PC-3 (cell line): ENCODE data around the gene CTDSP1. TPM values are rescaled to one million over a fixed set of nuclear protein-coding genes. Genes with fewer than 3 reads are reported as not detected.

ENCODE experiments used
- ATAC-seq: fragments of 200-7000 bp; cut with Tn5 transposase; 2 replicates; pipeline ENCODE4 v1.9.1; 2020; ENCODE audit warnings: mild to moderate bottlenecking, moderate library complexity
- BruUV-seq: library from RNA; stranded (reverse); fragments of 400-500 nt; replicated peaks from 2 replicates; lab custom pipeline; 2021; lab: Mats Ljungman, UMichigan
- CTCF ChIA-PET: fragments of 300-600 bp; sonication (Branson Sonifier 250); formaldehyde crosslinking; loops from one replicate; lab custom pipeline; 2022; ENCODE audit warnings: antibody characterized with exemption; lab: Charles Lee
- POLR2A ChIA-PET: fragments of 300-600 bp; sonication (Branson Sonifier 250); formaldehyde crosslinking; loops from one replicate; lab custom pipeline; 2022; ENCODE audit warnings: antibody characterized with exemption; ENCODE audit not compliant: unreplicated experiment; lab: Charles Lee
- DNase-seq: peaks from one replicate; pipeline ENCODE4 v3.0.0-alpha.2; 2015
- H2AFZ ChIP-seq: fragments of 300-600 bp; sonication (generic); 2 replicates; pipeline ENCODE4 v1.6.0; 2016; ENCODE audit warnings: antibody characterized with exemption, low read length
- H3F3A ChIP-seq: fragments of 300-600 bp; sonication (generic); one replicate; pipeline ENCODE4 v1.6.0; 2017; ENCODE audit warnings: antibody characterized with exemption, low read length, control low read depth, mild to moderate bottlenecking; ENCODE audit not compliant: unreplicated experiment
- H3K27ac ChIP-seq: fragments of 300-600 bp; sonication (generic); 2 replicates; pipeline ENCODE4 v1.5.1; 2016; ENCODE audit warnings: mild to moderate bottlenecking, low read length
- H3K27me3 ChIP-seq: fragments of 300-600 bp; sonication (generic); 2 replicates; pipeline ENCODE4 v1.6.1; 2016; ENCODE audit warnings: low read length, mixed read lengths
- H3K36me3 ChIP-seq: fragments of 300-600 bp; sonication (generic); 2 replicates; pipeline ENCODE4 v1.6.1; 2016; ENCODE audit warnings: low read depth, mixed run types, low read length, mixed read lengths
- H3K4me1 ChIP-seq: fragments of 300-600 bp; sonication (generic); 2 replicates; pipeline ENCODE4 v1.5.1; 2016; ENCODE audit warnings: low read length; ENCODE audit not compliant: insufficient read depth
- H3K4me2 ChIP-seq: fragments of 300-600 bp; sonication (generic); 2 replicates; pipeline ENCODE4 v1.6.0; 2016; ENCODE audit warnings: low read length
- H3K4me3 ChIP-seq: fragments of 300-600 bp; sonication (generic); 2 replicates; pipeline ENCODE4 v1.5.1; 2016; ENCODE audit warnings: mild to moderate bottlenecking, low read length, mixed read lengths
- H3K79me2 ChIP-seq: fragments of 300-600 bp; sonication (generic); 2 replicates; pipeline ENCODE4 v1.6.1; 2017; ENCODE audit warnings: low read length, mixed read lengths
- H3K9ac ChIP-seq: fragments of 300-600 bp; sonication (generic); 2 replicates; pipeline ENCODE4 v1.6.0; 2016; ENCODE audit warnings: mild to moderate bottlenecking, low read length
- H3K9me2 ChIP-seq: fragments of 300-600 bp; sonication (generic); replicated peaks from 2 replicates; pipeline ENCODE4 v1.6.1; 2016; ENCODE audit warnings: mixed run types, low read length, mixed read lengths
- H3K9me3 ChIP-seq: fragments of 300-600 bp; sonication (generic); 2 replicates; pipeline ENCODE4 v1.6.1; 2016; ENCODE audit warnings: low read length, mixed read lengths
- H4K20me1 ChIP-seq: fragments of 300-600 bp; sonication (generic); 2 replicates; pipeline ENCODE4 v1.6.1; 2016; ENCODE audit warnings: low read length, mixed read lengths
- EZH2 ChIP-seq: fragments of 300-600 bp; sonication (generic); IDR thresholded peaks from one replicate; pipeline ENCODE4 v1.6.1; 2017; ENCODE audit warnings: antibody characterized with exemption, mild to moderate bottlenecking, low read length; ENCODE audit not compliant: unreplicated experiment
- EZH2phosphoT487 ChIP-seq: fragments of 300-600 bp; sonication (generic); IDR thresholded peaks from 2 replicates; pipeline ENCODE4 v1.6.1; 2018; ENCODE audit warnings: mild to moderate bottlenecking, antibody characterized with exemption, low read length, borderline replicate concordance
- intact Hi-C: fragments of 100-400 bp; cut with micrococcal nuclease; formaldehyde crosslinking; loops from 2 replicates; pipeline ENCODE4 v1.9.0; 2023
- total RNA-seq: library from RNA; depleted of rRNA; stranded (reverse); fragments of >200 nt; gene quantifications from 2 replicates; pipeline ENCODE4 v1.2.3, GENCODE V29; 2014
- TF ChIP-seq, protein P1 (sequence below): fragments of 300-600 bp; sonication (generic); conservative IDR thresholded peaks from 2 replicates; pipeline ENCODE4 v1.5.1; 2017; ENCODE audit warnings: antibody characterized with exemption, low read depth, mild to moderate bottlenecking, low read length

Gene CTDSP1
- total RNA-seq, 1 experiment from 2014 or later: 73.2 TPM

DNA sequence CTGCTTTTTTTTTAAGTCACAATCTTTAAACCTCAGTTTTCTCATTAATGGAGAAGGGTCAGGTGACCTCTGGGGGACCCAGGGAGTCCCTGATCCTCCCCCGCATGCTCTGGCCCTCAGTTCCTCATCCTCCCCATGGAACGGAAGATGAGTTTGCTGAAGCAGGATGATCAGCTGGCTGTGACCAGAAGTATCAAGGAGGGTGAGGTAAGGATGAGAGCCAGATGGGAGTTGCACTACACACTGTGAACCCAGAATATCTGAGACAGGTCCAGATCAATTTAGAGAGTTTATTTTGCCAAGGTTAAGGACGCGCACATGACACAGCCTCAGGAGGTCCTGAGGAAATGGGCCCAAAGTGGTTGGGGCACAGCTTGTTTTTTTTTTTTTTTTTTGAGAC lies 39.2 kb upstream of the CTDSP1 start:
- intact Hi-C loops: no loop called here
- Histone ChIP-seq H3F3A (no peaks in the 10 kb centered on the region), H4K20me1 (no peaks in the 10 kb centered on the region), H3K27ac (no peak overlapping the region), H3K4me3 (no peak overlapping the region), H2AFZ (no peak overlapping the region), H3K27me3 (no peaks in the 10 kb centered on the region), H3K9me3 (no peaks in the 10 kb centered on the region), H3K36me3 (no peaks in the 10 kb centered on the region), H3K4me1 (no peaks in the 10 kb centered on the region), H3K79me2 (no peaks in the 10 kb centered on the region), H3K9ac (no peak overlapping the region), H3K9me2 (no peaks in the 10 kb centered on the region), H3K4me2 (no peak overlapping the region)
- no peak for ATAC-seq
- TF ChIP-seq EZH2 (no peak), EZH2phosphoT487 (no peak)
- TF ChIP-seq, protein P1, sequence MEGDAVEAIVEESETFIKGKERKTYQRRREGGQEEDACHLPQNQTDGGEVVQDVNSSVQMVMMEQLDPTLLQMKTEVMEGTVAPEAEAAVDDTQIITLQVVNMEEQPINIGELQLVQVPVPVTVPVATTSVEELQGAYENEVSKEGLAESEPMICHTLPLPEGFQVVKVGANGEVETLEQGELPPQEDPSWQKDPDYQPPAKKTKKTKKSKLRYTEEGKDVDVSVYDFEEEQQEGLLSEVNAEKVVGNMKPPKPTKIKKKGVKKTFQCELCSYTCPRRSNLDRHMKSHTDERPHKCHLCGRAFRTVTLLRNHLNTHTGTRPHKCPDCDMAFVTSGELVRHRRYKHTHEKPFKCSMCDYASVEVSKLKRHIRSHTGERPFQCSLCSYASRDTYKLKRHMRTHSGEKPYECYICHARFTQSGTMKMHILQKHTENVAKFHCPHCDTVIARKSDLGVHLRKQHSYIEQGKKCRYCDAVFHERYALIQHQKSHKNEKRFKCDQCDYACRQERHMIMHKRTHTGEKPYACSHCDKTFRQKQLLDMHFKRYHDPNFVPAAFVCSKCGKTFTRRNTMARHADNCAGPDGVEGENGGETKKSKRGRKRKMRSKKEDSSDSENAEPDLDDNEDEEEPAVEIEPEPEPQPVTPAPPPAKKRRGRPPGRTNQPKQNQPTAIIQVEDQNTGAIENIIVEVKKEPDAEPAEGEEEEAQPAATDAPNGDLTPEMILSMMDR: no peak
- no TSS peak for BruUV-seq
- POLR2A ChIA-PET: no interaction called here
- no peak for DNase-seq
- CTCF ChIA-PET: no interaction called here

DNA sequence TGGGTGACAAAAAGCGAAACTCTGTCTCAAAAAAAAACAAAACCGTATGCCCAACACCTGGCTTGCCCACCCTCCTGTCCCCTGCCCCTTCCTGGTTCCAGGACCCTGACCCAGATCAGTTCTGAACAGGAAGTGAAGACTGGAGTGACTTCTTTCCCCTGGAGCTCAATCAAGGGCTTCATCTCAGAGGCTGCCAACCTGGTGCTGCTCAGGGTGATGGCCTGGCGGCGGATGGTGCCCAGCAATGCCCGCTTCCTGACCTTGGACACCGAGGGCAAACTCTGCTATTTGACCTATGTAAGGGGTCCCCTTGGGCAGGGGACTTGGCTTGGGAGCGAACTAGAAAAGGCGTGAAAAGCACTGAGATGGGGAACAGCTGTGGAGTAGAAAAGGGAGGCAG lies 37.1 kb upstream of the CTDSP1 start:
- no peak overlapping the region for H2AFZ ChIP-seq
- no peak overlapping the region for H3K9ac ChIP-seq
- no peaks in the 10 kb centered on the region for H3K79me2 ChIP-seq
- no peak for DNase-seq
- H3K4me3 ChIP-seq: no peak overlapping the region
- no peak overlapping the region for H3K27ac ChIP-seq
- no peaks in the 10 kb centered on the region for H3K27me3 ChIP-seq
- no peaks in the 10 kb centered on the region for H3F3A ChIP-seq
- H3K4me2 ChIP-seq: no peak overlapping the region
- no peaks in the 10 kb centered on the region for H3K9me3 ChIP-seq
- H4K20me1 ChIP-seq: no peaks in the 10 kb centered on the region
- ChIA-PET CTCF (interaction anchor here (0.6 kb wide), 1 partner anchor 64 kb away, joined by 3 read pairs; no protein-coding TSS in a partner anchor), POLR2A (interaction anchor here (0.7 kb wide), 1 partner anchor 87 kb away, joined by 18 read pairs; no protein-coding TSS in a partner anchor)
- ATAC-seq: no peak
- BruUV-seq: no TSS peak
- TF ChIP-seq EZH2 (no peak), EZH2phosphoT487 (no peak)
- TF ChIP-seq, protein P1: no peak
- intact Hi-C loops: no loop called here
- H3K9me2 ChIP-seq: no peaks in the 10 kb centered on the region
- no peaks in the 10 kb centered on the region for H3K36me3 ChIP-seq
- H3K4me1 ChIP-seq: no peaks in the 10 kb centered on the region

DNA sequence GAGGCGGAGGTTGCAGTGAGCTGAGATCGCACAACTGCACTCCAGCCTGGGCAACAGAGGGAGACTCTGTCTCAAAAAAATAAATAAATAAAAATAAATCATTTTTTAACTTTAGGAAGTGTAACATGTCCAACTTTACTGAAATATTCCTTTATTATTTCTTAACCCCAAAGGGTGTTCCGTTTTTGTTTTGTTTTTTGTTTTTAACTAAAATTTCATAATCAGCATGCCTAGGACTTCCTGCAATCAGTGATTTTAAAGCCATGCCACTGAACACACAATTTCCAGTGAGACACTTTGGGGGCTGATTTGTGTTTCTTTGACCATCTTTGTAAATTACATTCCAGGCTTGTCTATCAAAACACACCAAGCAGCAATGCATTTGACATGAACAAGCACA lies 35.9 kb upstream of the CTDSP1 start:
- intact Hi-C loops: no loop called here
- TF ChIP-seq EZH2phosphoT487 (no peak), EZH2 (no peak)
- TF ChIP-seq, protein P1: no peak
- Histone ChIP-seq H3K79me2 (no peaks in the 10 kb centered on the region), H3K4me1 (0 out of 2 replicates have a peak, but pooled peaks cover 1% of the 10 kb centered on the region), H3K27me3 (no peaks in the 10 kb centered on the region), H3F3A (no peaks in the 10 kb centered on the region), H4K20me1 (no peaks in the 10 kb centered on the region), H3K27ac (no peak overlapping the region), H2AFZ (no peak overlapping the region), H3K4me2 (no peak overlapping the region), H3K9me3 (no peaks in the 10 kb centered on the region), H3K4me3 (no peak overlapping the region), H3K36me3 (no peaks in the 10 kb centered on the region), H3K9me2 (no peaks in the 10 kb centered on the region), H3K9ac (no peak overlapping the region)
- ChIA-PET CTCF (no interaction called here), POLR2A (no interaction called here)
- DNase-seq (no peak), ATAC-seq (no peak)
- BruUV-seq: no TSS peak
